Psoas muscle (tissue), 8 donors: ENCODE measurements around the gene FSTL4. TPM values are rescaled to one million over a fixed set of nuclear protein-coding genes. Genes with fewer than 3 reads are reported as not detected.

Experiments
- ATAC-seq, 4 donors: fragments of 200-7000 bp; cut with Tn5 transposase; one replicate each; pipeline ENCODE4 v1.9.1; 2020; ENCODE audit warnings: moderate library complexity in 3 of 4, mild to moderate bottlenecking in 2 of 4
- DNase-seq, 2 donors: peaks; one replicate each; pipeline ENCODE4 v3.0.0-alpha.2; 2020
- H3K27ac ChIP-seq: fragments of 200-600 bp; one replicate; pipeline ENCODE4 v1.8.0; 2022
- H3K27me3 ChIP-seq, 3 donors: fragments of 200-600 bp in 1 of 3; one replicate each; pipeline versions ENCODE4 v1.6.1 to v1.8.0; 2013 to 2022; ENCODE audit warnings: low read length in 2 of 3, mild to moderate bottlenecking in 2 of 3, moderate library complexity in 1 of 3; ENCODE audit not compliant: insufficient read depth in 3 of 3
- H3K36me3 ChIP-seq, 2 donors: fragments of 200-600 bp in 1 of 2; one replicate each; pipeline versions ENCODE4 v1.6.1 to v1.8.0; 2013 to 2022; ENCODE audit warnings: low read depth in 1 of 2, mild to moderate bottlenecking in 1 of 2, moderate library complexity in 1 of 2; ENCODE audit not compliant: insufficient read depth in 1 of 2
- H3K4me1 ChIP-seq: fragments of 200-600 bp; one replicate; pipeline ENCODE4 v1.8.0; 2022
- H3K4me3 ChIP-seq: fragments of 200-600 bp; one replicate; pipeline ENCODE4 v1.8.0; 2022; ENCODE audit warnings: mild to moderate bottlenecking
- H3K9me3 ChIP-seq: fragments of 200-600 bp; one replicate; pipeline ENCODE4 v1.8.0; 2022
- WGBS, 3 donors: extraction: QIAGEN DNeasy Blood & Tissue Kit; methylation state at CpG; one replicate each; pipeline versions ENCODE4 v1.1.6 to v1.1.7; 2013; 5-methylcytosine and 5-hydroxymethylcytosine counted together
- intact Hi-C, 2 donors: fragments of 100-400 bp; cut with DNase I; formaldehyde crosslinking; loops; one replicate each; pipeline versions ENCODE4 v1.11.0 to v1.14.2; 2022
- polyA plus RNA-seq, 3 donors: library from polyadenylated mRNA; stranded (reverse); fragments of 200-250 nt; gene quantifications; one replicate each; pipeline ENCODE4 v1.2.3, GENCODE V29; 2013
- total RNA-seq, 4 donors: library from RNA; stranded (reverse); fragmentation: NEBNext Ultra II Directional in 2 of 4; extraction: Animal tissue kit (Norgen Biotek cat#: 25700) in 2 of 4; gene quantifications; one replicate each; pipeline versions ENCODE4 v1.2.1 to v1.2.4, GENCODE V29; 2021 to 2023
- TF ChIP-seq, protein P1 (sequence below): fragments of 200-600 bp; IDR thresholded peaks from one replicate; pipeline ENCODE4 v1.8.0; 2022; ENCODE audit warnings: antibody characterized with exemption
- donor health status: healthy with polysubstance abuse.
- donor health status: DM: no; HTN: no; CAD: no; lungs with moderate emphysema.
- donor health status: Bipolar disorder and iron deficiency.
- donor health status: healthy.
- donor health status: DM: yes; HTN: yes; CAD: no.
- donor health status: DM: no; HTN: no; CAD: no.
- donor health status: DM: no; HTN: no; CAD: no.
- donor health status: DM: yes; HTN: yes; CAD: no.

Gene FSTL4
- total and polyA plus RNA-seq, 7 donors = 0.07 to 0.81 (median 0.24) TPM

DNA sequence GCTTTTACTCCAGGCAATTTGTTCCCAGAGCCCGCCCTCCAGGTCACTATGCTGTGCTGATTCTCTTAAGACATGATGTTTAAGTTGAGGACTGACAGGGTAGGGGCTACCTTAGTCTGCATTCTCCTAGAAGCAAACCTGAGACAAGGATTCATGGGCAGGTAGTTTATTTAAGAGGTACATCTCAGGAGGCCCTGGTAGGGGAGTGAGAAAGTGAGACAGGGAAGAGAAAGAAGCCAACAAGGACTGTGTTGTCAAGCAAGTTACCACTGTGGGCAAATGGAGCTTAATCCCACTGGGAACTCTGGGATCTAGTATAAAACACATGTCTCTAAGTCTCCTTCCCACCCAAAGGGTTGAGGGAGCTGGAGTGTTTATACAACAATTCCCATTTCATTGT is 43.6 kb upstream of the FSTL4 start:
- WGBS, 3 donors = 73 to 97% (median 88%) methylated on average over 1 of the region's 1 CpG

DNA sequence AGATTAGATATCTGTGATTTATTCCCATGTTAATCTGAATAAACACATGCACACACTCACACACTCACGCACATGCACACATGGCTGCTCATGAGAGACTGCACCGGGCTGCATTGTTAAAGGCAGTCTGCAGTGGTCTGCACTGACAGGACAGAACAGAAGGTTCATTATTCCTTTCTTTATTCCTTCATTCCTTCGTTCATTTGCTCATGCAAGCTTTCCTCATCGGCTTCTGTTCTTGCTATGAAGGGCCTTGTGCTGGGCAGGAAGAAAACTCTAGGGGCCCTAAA is 41.4 kb upstream of the FSTL4 start:
- no peaks in the 10 kb centered on the region for H3K9me3 ChIP-seq
- H3K27me3 ChIP-seq = peaks cover 0 to 11% (median 2%) of the 10 kb centered on the region in 3 donors
- no peak overlapping the region for H3K27ac ChIP-seq
- ATAC-seq (no peak), DNase-seq (no peak)
- no peaks in the 10 kb centered on the region for H3K4me1 ChIP-seq
- WGBS, 3 donors = 64 to 72% (median 71%) methylated on average over 4 of the region's 4 CpGs
- no peak overlapping the region for H3K4me3 ChIP-seq
- TF ChIP-seq, protein P1, sequence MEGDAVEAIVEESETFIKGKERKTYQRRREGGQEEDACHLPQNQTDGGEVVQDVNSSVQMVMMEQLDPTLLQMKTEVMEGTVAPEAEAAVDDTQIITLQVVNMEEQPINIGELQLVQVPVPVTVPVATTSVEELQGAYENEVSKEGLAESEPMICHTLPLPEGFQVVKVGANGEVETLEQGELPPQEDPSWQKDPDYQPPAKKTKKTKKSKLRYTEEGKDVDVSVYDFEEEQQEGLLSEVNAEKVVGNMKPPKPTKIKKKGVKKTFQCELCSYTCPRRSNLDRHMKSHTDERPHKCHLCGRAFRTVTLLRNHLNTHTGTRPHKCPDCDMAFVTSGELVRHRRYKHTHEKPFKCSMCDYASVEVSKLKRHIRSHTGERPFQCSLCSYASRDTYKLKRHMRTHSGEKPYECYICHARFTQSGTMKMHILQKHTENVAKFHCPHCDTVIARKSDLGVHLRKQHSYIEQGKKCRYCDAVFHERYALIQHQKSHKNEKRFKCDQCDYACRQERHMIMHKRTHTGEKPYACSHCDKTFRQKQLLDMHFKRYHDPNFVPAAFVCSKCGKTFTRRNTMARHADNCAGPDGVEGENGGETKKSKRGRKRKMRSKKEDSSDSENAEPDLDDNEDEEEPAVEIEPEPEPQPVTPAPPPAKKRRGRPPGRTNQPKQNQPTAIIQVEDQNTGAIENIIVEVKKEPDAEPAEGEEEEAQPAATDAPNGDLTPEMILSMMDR = no peak
- no peaks in the 10 kb centered on the region for H3K36me3 ChIP-seq
- intact Hi-C loops = no loop called here

More for the DNA sequence above, 43.6 kb upstream of the FSTL4 start:
- Histone ChIP-seq H3K36me3 (no peaks in the 10 kb centered on the region), H3K4me3 (no peak overlapping the region), H3K9me3 (no peaks in the 10 kb centered on the region), H3K27me3 (peaks cover 0 to 11% (median 2%) of the 10 kb centered on the region in 3 donors), H3K27ac (no peak overlapping the region), H3K4me1 (no peaks in the 10 kb centered on the region)
- ATAC-seq (no peak), DNase-seq (no peak)
- TF ChIP-seq, protein P1 = no peak
- intact Hi-C loops = no loop called here

DNA sequence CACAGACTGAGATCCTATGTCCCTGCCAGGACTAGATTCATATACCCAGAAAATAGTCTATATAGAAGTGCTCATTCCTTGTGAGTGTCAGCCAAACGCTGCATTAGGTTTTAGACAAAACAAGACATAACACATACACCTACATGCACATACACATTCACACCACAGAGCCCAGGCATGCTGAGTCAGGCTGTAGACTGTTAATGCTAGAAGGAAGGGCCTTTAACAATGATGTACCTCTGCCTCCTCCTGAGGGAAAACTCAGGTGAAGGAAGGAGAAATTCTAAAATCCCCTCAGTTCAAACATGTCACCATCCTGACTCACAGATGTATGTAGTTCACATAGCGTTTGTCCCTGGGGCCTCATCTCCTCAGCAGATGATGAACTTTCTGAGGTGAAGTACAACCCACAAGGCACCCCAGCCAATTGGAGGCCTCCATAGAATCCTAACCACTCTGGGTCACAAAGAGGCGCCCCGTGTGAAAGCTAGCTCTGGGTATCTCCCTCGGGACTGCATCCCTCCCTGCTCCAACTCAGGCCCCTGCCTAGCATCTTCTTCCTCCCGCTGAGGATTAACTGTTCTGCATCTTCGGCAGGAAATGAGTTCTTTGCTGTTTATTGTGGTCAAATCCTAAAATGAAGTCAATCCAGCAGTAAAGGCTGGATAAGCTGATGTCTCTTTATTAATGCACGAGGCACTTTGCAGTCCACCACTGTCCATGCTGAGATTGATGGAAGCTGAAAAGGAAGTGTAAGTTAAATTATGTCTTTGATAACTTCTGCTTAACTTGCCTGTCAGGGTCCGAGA is 40.8 kb upstream of the FSTL4 start:
- Histone ChIP-seq H3K36me3 (no peaks in the 10 kb centered on the region), H3K27me3 (peaks cover 0 to 11% (median 2%) of the 10 kb centered on the region in 3 donors), H3K27ac (no peak overlapping the region), H3K4me1 (no peaks in the 10 kb centered on the region), H3K9me3 (no peaks in the 10 kb centered on the region), H3K4me3 (no peak overlapping the region)
- no peak for DNase-seq
- no peak for ATAC-seq
- 59 to 62% (median 61%) methylated on average over 9 of the region's 9 CpGs for WGBS, 3 donors
- intact Hi-C loops = no loop called here
- TF ChIP-seq, protein P1 = no peak

DNA sequence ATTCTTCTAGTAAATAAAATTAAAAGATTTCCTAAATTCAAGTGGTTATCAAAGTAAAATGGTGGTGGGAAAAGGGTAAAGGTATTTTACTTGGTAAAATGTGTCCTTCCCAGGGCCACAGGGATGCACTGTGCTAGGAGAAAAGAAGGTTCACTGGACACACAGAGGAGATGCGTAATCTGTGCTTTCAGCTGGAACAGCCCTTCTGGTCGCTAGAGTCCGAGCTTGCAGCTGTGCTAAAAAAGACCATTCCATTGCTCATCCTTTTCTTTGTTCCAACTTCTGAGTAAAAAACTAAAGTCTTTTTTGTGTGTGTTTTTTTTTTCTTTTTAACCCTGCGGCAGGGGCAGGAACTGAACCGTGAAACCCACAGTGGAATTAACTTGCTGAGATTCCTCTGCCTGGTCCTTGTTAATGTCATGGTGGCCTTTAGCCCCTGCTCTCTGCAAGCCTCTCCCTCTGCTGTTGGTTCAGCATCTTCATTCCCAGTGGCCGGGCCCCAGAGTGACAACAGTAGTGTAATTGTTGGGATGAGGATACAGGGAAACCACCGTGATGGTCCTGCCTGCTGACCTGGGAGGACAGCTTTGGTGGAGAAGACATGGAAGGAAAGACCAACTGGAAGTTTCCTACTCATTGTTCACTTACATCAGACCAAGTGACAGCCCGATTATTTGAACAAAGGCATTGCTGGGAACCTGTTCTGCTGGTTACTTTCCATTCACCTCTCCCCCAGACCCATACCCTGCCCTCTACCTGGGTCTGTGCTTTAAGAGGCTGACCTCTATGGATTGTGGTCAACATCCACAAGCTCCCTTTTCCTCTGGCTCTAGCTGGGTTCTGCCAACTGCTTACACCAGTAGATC is 31.9 kb upstream of the FSTL4 start:
- TF ChIP-seq, protein P1 = no peak
- intact Hi-C loops = no loop called here
- ATAC-seq = no peak
- no peaks in the 10 kb centered on the region for H3K9me3 ChIP-seq
- H3K36me3 ChIP-seq = no peaks in the 10 kb centered on the region
- H3K4me1 ChIP-seq = no peaks in the 10 kb centered on the region
- H3K27me3 ChIP-seq = peaks cover 0 to 6% (median 0%) of the 10 kb centered on the region in 3 donors
- no peak for DNase-seq
- WGBS, 3 donors = 72 to 83% (median 74%) methylated on average over 8 of the region's 8 CpGs
- no peak overlapping the region for H3K4me3 ChIP-seq
- no peak overlapping the region for H3K27ac ChIP-seq
